Liver (tissue), 9 donors: ENCODE results near the gene CROCC2. TPM values are rescaled to one million over a fixed set of nuclear protein-coding genes. Genes with fewer than 3 reads are reported as not detected.

Source experiments
- DNase-seq: peaks from one replicate; pipeline ENCODE4 v3.0.0-alpha.2; 2017; ENCODE audit warnings: low spot score
- H3K27ac ChIP-seq, 2 donors: one replicate each; pipeline ENCODE4 v1.7.0; 2013; ENCODE audit warnings: inconsistent platforms in 2 of 2, low read length in 2 of 2, control low read depth in 1 of 2, low read depth in 1 of 2, mild to moderate bottlenecking in 1 of 2
- H3K27me3 ChIP-seq, 4 donors: one replicate each; pipeline versions ENCODE4 v1.6.1 to v1.7.0; 2013; ENCODE audit warnings: low read length in 3 of 4, inconsistent platforms in 1 of 4, mild to moderate bottlenecking in 1 of 4, moderate library complexity in 1 of 4; ENCODE audit not compliant: control insufficient read depth in 4 of 4, insufficient read depth in 4 of 4
- H3K36me3 ChIP-seq, 4 donors: one replicate each; pipeline versions ENCODE4 v1.6.1 to v1.7.0; 2013; ENCODE audit warnings: low read length in 3 of 4, mild to moderate bottlenecking in 3 of 4, low read depth in 1 of 4, moderate library complexity in 1 of 4; ENCODE audit not compliant: control insufficient read depth in 4 of 4, insufficient read depth in 3 of 4
- H3K4me1 ChIP-seq, 4 donors: one replicate each; pipeline versions ENCODE4 v1.6.1 to v1.7.0; 2013; ENCODE audit warnings: low read length in 3 of 4, mild to moderate bottlenecking in 3 of 4, moderate library complexity in 1 of 4; ENCODE audit not compliant: control insufficient read depth in 4 of 4, insufficient read depth in 4 of 4
- H3K4me3 ChIP-seq, 3 donors: one replicate each; pipeline versions ENCODE4 v1.6.1 to v1.7.0; 2013; ENCODE audit warnings: low read length in 3 of 3, control low read depth in 1 of 3, low read depth in 1 of 3, mild to moderate bottlenecking in 1 of 3
- H3K9ac ChIP-seq, 2 donors: one replicate each; pipeline ENCODE4 v1.7.0; 2013; ENCODE audit warnings: low read length in 2 of 2, mild to moderate bottlenecking in 2 of 2, moderate library complexity in 2 of 2, control low read depth in 1 of 2, low read depth in 1 of 2
- H3K9me3 ChIP-seq, 4 donors: one replicate each; pipeline versions ENCODE4 v1.6.1 to v1.7.0; 2013; ENCODE audit warnings: low read length in 3 of 4; ENCODE audit not compliant: control insufficient read depth in 4 of 4
- EGR1 ChIP-seq, 2 donors: IDR thresholded peaks; 2 replicates each; pipeline ENCODE4 v1.6.1; 2016 to 2018; ENCODE audit warnings: antibody characterized with exemption in 2 of 2, low read depth in 2 of 2
- FOXA1 ChIP-seq: IDR thresholded peaks from 2 replicates; pipeline ENCODE4 v1.6.1; 2016; ENCODE audit warnings: antibody characterized with exemption
- FOXA2 ChIP-seq: IDR thresholded peaks from 2 replicates; pipeline ENCODE4 v1.6.1; 2016; ENCODE audit warnings: antibody characterized with exemption
- GABPA ChIP-seq, 2 donors: IDR thresholded peaks in 1 of 2; conservative IDR thresholded peaks in 1 of 2; 2 replicates each; pipeline ENCODE4 v1.6.1; 2016; ENCODE audit warnings: antibody characterized with exemption in 2 of 2, mild to moderate bottlenecking in 1 of 2, moderate library complexity in 1 of 2
- HNF4A ChIP-seq, 2 donors: conservative IDR thresholded peaks; 2 replicates each; pipeline ENCODE4 v1.6.1; 2016; ENCODE audit warnings: antibody characterized with exemption in 2 of 2, mild to moderate bottlenecking in 2 of 2
- HNF4G ChIP-seq: IDR thresholded peaks from 2 replicates; pipeline ENCODE4 v1.6.1; 2016; ENCODE audit warnings: antibody characterized with exemption
- JUND ChIP-seq, 2 donors: IDR thresholded peaks; 2 replicates each; pipeline ENCODE4 v1.6.1; 2016; ENCODE audit warnings: antibody characterized with exemption in 2 of 2
- NR2F2 ChIP-seq: IDR thresholded peaks from 2 replicates; pipeline ENCODE4 v1.6.1; 2016; ENCODE audit warnings: antibody characterized with exemption
- RAD21 ChIP-seq, 2 donors: IDR thresholded peaks; 2 replicates each; pipeline ENCODE4 v1.6.1; 2016; ENCODE audit warnings: antibody characterized with exemption in 2 of 2, mild to moderate bottlenecking in 2 of 2
- REST ChIP-seq: IDR thresholded peaks from 2 replicates; pipeline ENCODE4 v1.6.1; 2016; ENCODE audit warnings: antibody characterized with exemption, mild to moderate bottlenecking
- RXRA ChIP-seq, 2 donors: IDR thresholded peaks; 2 replicates each; pipeline ENCODE4 v1.6.1; 2017 to 2018; ENCODE audit warnings: antibody characterized with exemption in 2 of 2, mild to moderate bottlenecking in 1 of 2
- SP1 ChIP-seq: IDR thresholded peaks from 2 replicates; pipeline ENCODE4 v1.6.1; 2018; ENCODE audit warnings: antibody characterized with exemption, mild to moderate bottlenecking
- TAF1 ChIP-seq: conservative IDR thresholded peaks from 2 replicates; pipeline ENCODE4 v1.6.1; 2016; ENCODE audit warnings: antibody characterized with exemption, mild to moderate bottlenecking
- YY1 ChIP-seq: IDR thresholded peaks from 2 replicates; pipeline ENCODE4 v1.6.1; 2016; ENCODE audit warnings: antibody characterized with exemption, mild to moderate bottlenecking
- ZBTB33 ChIP-seq: IDR thresholded peaks from 2 replicates; pipeline ENCODE4 v1.6.1; 2016; ENCODE audit warnings: antibody characterized with exemption
- whole genome bisulfite sequencing: extraction: QIAGEN DNeasy Blood & Tissue Kit; methylation state at CpG from one replicate; pipeline ENCODE4 v1.1.7; 2013; 5-methylcytosine and 5-hydroxymethylcytosine counted together
- polyA plus RNA-seq, 2 donors: library from polyadenylated mRNA; stranded (reverse) in 1 of 2; unstranded in 1 of 2; fragments of 200-250 nt in 1 of 2; fragments of >200 nt in 1 of 2; fragmentation: Nextera tagmentation in 1 of 2; extraction: Ambion mirVana in 1 of 2; gene quantifications; one replicate each; pipeline versions ENCODE4 v1.2.1 to v1.2.3, GENCODE V29; 2013 to 2015
- total RNA-seq, 2 donors: library from RNA; depleted of rRNA; stranded (reverse); fragments of >200 nt; gene quantifications; one replicate each; pipeline ENCODE4 v1.2.3, GENCODE V29; 2014
- TF ChIP-seq, protein P1 (sequence below): IDR thresholded peaks from 2 replicates; pipeline ENCODE4 v1.6.1; 2016; ENCODE audit warnings: antibody characterized with exemption
- TF ChIP-seq, protein P2 (sequence below): IDR thresholded peaks from 2 replicates; pipeline ENCODE4 v1.6.1; 2016; ENCODE audit warnings: antibody characterized with exemption
- TF ChIP-seq, protein P3 (sequence below): fragments of 150-350 bp; IDR thresholded peaks from 2 replicates; pipeline ENCODE4 v1.5.1; 2017; ENCODE audit warnings: improper control_type of control experiment, low read depth, low read length; ENCODE audit not compliant: missing input control
- donor health status: healthy.
- donor health status: healthy.
- donor health status: healthy.
- donor health status: healthy.
- donor health status: healthy.

Gene CROCC2
- total and polyA plus RNA-seq, 4 donors, result under 0.01 to 0.13 (median 0.05) TPM

DNA sequence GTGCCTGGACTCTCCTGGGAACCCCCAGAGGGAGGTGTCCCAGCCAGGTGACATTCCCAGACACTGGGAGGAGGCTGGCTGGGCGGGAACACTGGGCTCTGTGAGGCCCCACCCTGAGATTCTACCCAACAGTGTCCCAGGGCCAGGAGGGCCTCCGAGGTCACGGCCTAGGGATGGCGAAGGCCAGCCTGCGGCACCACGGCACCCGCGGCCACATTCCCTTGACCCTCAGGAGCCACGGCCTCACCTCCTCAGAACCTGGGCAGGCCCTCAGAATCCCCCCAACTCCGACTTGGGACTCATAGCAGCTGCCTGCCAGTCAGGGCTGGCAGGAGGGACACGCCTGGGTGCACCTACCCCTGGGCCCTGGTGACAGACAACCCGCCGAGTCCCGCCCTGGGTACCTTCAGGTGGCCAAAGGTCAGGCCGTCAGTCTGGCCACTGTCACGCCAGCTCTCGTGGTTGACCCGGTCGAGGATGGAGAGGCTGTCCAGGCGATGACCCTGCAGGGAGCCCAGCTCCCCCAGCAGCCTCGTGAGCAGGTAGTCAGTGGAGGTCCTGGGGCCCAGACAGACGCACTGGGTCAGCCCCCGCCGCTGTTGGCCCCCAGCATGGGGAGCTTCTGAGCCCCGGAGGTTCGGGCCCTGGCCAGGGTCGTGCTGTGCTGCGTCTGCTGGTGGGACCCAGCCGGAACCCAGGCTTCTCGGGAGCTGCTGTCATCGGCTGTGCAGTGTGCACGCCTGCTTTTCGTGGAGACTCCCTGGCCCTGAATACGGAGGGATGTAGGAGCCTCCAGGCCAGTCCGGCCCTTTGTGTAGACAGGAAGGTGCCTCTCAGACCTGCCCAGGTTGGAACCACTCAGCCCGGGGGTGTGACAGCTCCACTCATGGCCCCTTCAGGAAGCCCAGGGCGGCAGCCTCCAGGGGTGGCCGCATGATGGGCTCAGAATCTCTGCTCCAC lies 16.3 kb upstream of the CROCC2 start:
- 53% methylated on average over 38 of the region's 38 CpGs for whole genome bisulfite sequencing
- Histone ChIP-seq H3K27me3 (no peaks in the 10 kb centered on the region), H3K4me1 (peaks cover 25 to 58% (median 51%) of the 10 kb centered on the region in 4 donors), H3K9me3 (no peaks in the 10 kb centered on the region), H3K9ac (no peak overlapping the region), H3K4me3 (no peak overlapping the region), H3K27ac (peak overlapping the region; percentile 38 to 41), H3K36me3 (no peaks in the 10 kb centered on the region)
- TF ChIP-seq NR2F2 (peak; percentile 88), FOXA1 (peak; percentile 40), HNF4A (conservative IDR thresholded peaks at IDR 0.05) (peak; percentile 71 to 89), SP1 (peak; percentile 62), HNF4G (no peak), RAD21 (IDR thresholded peaks at IDR 0.05) (no peak), YY1 (peak; percentile 45), RXRA (IDR thresholded peaks at IDR 0.05) (peak; percentile 93 to 97)
- TF ChIP-seq, protein P1, sequence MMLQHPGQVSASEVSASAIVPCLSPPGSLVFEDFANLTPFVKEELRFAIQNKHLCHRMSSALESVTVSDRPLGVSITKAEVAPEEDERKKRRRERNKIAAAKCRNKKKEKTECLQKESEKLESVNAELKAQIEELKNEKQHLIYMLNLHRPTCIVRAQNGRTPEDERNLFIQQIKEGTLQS, result no peak
- TF ChIP-seq, protein P2, sequence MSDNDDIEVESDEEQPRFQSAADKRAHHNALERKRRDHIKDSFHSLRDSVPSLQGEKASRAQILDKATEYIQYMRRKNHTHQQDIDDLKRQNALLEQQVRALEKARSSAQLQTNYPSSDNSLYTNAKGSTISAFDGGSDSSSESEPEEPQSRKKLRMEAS, result no peak
- TF ChIP-seq, protein P3, sequence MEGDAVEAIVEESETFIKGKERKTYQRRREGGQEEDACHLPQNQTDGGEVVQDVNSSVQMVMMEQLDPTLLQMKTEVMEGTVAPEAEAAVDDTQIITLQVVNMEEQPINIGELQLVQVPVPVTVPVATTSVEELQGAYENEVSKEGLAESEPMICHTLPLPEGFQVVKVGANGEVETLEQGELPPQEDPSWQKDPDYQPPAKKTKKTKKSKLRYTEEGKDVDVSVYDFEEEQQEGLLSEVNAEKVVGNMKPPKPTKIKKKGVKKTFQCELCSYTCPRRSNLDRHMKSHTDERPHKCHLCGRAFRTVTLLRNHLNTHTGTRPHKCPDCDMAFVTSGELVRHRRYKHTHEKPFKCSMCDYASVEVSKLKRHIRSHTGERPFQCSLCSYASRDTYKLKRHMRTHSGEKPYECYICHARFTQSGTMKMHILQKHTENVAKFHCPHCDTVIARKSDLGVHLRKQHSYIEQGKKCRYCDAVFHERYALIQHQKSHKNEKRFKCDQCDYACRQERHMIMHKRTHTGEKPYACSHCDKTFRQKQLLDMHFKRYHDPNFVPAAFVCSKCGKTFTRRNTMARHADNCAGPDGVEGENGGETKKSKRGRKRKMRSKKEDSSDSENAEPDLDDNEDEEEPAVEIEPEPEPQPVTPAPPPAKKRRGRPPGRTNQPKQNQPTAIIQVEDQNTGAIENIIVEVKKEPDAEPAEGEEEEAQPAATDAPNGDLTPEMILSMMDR, result no peak
- DNase-seq, result no peak

DNA sequence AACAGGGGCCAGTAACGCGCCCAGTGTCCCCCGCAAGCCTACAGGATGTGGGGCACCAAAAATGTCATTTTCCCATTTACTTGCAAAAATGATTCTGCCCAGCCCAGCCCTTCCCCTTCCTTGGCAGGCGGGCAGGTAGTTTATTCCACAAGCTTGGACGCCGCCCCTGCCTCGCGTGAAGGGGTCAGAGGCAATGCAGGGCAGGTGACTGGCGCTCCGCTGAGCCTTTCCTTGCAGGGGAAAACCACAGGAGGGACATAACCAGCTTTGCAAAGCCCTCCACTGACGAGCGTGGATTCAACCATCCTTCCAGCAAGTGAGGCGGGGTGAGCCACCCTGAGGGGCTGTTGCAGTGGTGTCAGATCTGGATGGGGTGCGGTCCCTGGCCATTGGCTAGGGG lies 15.4 kb upstream of the CROCC2 start:
- TF ChIP-seq RXRA (IDR thresholded peaks at IDR 0.05) (no peak), JUND (IDR thresholded peaks at IDR 0.05) (no peak), NR2F2 (no peak), FOXA2 (no peak), TAF1 (no peak), YY1 (no peak), SP1 (no peak), EGR1 (IDR thresholded peaks at IDR 0.05; ENCODE audit: low read depth in 2 of 2) (no peak), HNF4A (conservative IDR thresholded peaks at IDR 0.05) (no peak), RAD21 (IDR thresholded peaks at IDR 0.05) (no peak), REST (no peak), FOXA1 (no peak), GABPA (IDR thresholded peaks at IDR 0.05 in 1 of 2, conservative IDR thresholded peaks at IDR 0.05 in 1 of 2) (no peak), HNF4G (no peak), ZBTB33 (no peak)
- TF ChIP-seq, protein P2, result no peak
- TF ChIP-seq, protein P1, result no peak
- TF ChIP-seq, protein P3, result no peak
- H3K36me3 ChIP-seq, result no peaks in the 10 kb centered on the region
- H3K9ac ChIP-seq, result no peak overlapping the region
- 87% methylated on average over 14 of the region's 14 CpGs for WGBS
- peaks cover 24 to 50% (median 44%) of the 10 kb centered on the region in 4 donors for H3K4me1 ChIP-seq
- no peaks in the 10 kb centered on the region for H3K27me3 ChIP-seq
- no peak overlapping the region for H3K27ac ChIP-seq
- DNase-seq, result no peak
- H3K9me3 ChIP-seq, result no peaks in the 10 kb centered on the region
- no peak overlapping the region for H3K4me3 ChIP-seq
